ENCODE results near the gene MEGF11.

The MEGF11 gene

DNA sequence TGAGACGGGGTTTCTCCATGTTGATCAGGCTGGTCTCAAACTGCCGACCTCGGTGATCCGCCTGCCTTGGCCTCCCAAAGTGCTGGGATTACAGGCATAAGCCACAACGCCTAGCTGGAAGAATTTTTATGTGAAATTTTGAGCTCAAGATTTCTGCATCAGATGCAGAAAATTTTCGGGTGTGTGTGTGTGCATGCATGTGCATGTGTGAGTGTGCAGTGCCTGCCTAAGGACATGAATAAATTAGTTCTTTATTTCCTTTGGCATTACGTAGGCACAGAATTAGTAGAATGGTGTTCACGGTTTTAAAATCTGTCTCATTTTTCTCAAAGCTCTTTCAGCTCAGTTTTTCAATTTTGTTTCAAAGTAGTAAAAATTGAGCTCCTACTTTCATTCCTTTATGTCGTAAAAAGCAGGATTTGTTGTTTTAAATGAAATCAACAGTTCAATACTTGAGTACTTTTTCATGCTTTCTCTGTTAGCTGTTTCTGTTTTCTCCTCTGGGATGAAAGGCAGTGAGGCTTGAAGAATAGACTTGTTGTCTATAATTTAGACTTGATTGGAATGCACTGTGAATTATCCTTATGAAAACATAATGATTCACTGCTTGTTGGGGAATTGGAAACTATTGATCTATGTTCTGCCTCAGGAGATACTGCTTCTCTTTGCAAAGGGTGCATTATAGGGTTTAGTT, 407.6 kb downstream of the MEGF11 start:
- no peak for FAIRE-seq
- DNase-seq (ENCODE audit: insufficient read length, low spot score): no peak
